Smooth muscle cell (in vitro differentiated cells): ENCODE data around the gene PPP1R26. TPM values are rescaled to one million over a fixed set of nuclear protein-coding genes. Genes with fewer than 3 reads are reported as not detected.

Experiments used
- DNase-seq: peaks from one replicate; lab custom pipeline; 2025; ENCODE audit not compliant: unreplicated experiment; lab: John Stamatoyannopoulos, UW
- H2AFZ ChIP-seq: fragments of 200-600 bp; sonication (generic); 2 replicates; pipeline ENCODE4 v1.6.0; 2016; ENCODE audit warnings: antibody characterized with exemption, low read depth, mild to moderate bottlenecking
- H3F3A ChIP-seq: fragments of 200-600 bp; sonication (generic); 2 replicates; pipeline ENCODE4 v1.6.0; 2017; ENCODE audit warnings: antibody characterized with exemption, low read depth
- H3K27ac ChIP-seq: fragments of 200-600 bp; sonication (generic); 2 replicates; pipeline ENCODE4 v1.5.1; 2016; ENCODE audit warnings: low read depth, mild to moderate bottlenecking
- H3K27me3 ChIP-seq: fragments of 200-600 bp; sonication (generic); 2 replicates; pipeline ENCODE4 v1.6.1; 2016; ENCODE audit warnings: low read depth, mild to moderate bottlenecking
- H3K36me3 ChIP-seq: fragments of 200-600 bp; sonication (generic); 2 replicates; pipeline ENCODE4 v1.5.1; 2016; ENCODE audit warnings: low read depth
- H3K4me1 ChIP-seq: fragments of 200-600 bp; sonication (generic); 2 replicates; pipeline ENCODE4 v1.5.1; 2016; ENCODE audit warnings: low read depth
- H3K4me2 ChIP-seq: fragments of 200-600 bp; sonication (generic); 2 replicates; pipeline ENCODE4 v1.6.0; 2016; ENCODE audit warnings: mild to moderate bottlenecking
- H3K4me3 ChIP-seq: fragments of 200-600 bp; sonication (generic); 2 replicates; pipeline ENCODE4 v1.5.1; 2016; ENCODE audit warnings: mild to moderate bottlenecking
- H3K79me2 ChIP-seq: fragments of 200-600 bp; sonication (generic); 2 replicates; pipeline ENCODE4 v1.6.0; 2016; ENCODE audit warnings: low read depth, mild to moderate bottlenecking
- H3K9ac ChIP-seq: fragments of 200-600 bp; sonication (generic); 2 replicates; pipeline ENCODE4 v1.6.0; 2016; ENCODE audit warnings: low read depth
- H3K9me3 ChIP-seq: fragments of 200-600 bp; sonication (generic); replicated peaks from 2 replicates; pipeline ENCODE4 v1.5.1; 2016; ENCODE audit warnings: low read depth
- H4K20me1 ChIP-seq: fragments of 200-600 bp; sonication (generic); 2 replicates; pipeline ENCODE4 v1.6.0; 2016; ENCODE audit warnings: low read depth
- WGBS: methylation state at CpG from one replicate; pipeline ENCODE4 v1.1.7; 2016; ENCODE audit warnings: low lambda C conversion rate; 5-methylcytosine and 5-hydroxymethylcytosine counted together
- polyA plus RNA-seq: library from polyadenylated mRNA; unstranded; fragments of >200 nt; fragmentation: Nextera tagmentation; extraction: Ambion mirVana; gene quantifications from 2 replicates; pipeline ENCODE4 v1.2.1, GENCODE V29; 2016
- total RNA-seq: library from RNA; depleted of rRNA; stranded (reverse); fragments of >200 nt; gene quantifications from 2 replicates; pipeline ENCODE4 v1.2.3, GENCODE V29; 2014
- TF ChIP-seq, protein P1 (sequence below): fragments of 200-600 bp; sonication (generic); IDR thresholded peaks from 2 replicates; pipeline ENCODE4 v1.5.1; 2017; ENCODE audit warnings: borderline replicate concordance, mild to moderate bottlenecking, antibody characterized with exemption; ENCODE audit not compliant: insufficient read depth, poor library complexity, severe bottlenecking

PPP1R26 gene
- total and polyA plus RNA-seq, 2 experiments from 2014 or later, result 7.7 to 8.1 TPM

DNA sequence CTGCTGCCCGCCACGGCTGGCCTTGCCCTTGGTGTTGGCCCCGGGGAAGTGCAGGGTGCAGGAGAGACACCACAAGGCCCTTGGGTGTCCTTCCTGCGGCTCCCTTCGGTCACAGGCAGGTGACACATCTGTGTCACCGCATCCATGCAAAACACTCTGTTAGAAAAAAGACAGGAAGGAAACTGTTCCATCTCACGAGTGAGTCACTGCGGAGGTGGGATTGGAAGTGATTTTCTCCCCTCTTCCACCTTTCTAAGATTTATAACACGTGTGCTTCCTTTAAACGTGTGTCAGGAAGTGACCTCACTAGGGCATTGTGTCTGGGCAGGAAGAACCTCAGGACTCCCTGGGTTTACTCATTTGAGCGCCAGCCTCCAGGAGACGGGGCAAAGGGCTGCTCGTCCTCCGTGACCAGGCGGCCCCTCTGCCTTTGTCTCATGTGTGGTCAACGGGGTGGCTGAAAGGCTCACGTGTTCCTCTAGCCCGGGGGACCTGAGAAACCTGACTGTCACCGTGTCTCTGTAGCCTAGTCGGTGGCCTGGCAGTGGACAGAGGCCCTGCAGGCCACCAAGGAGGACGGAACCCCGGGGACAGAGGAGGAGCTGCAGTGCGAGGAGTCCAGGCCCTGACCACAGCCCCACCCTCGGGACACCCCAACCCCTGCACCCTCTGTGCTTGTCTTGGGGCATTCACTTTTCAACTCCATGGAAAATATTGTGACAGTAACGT lies 36.7 kb downstream of the PPP1R26 start:
- Histone ChIP-seq H4K20me1 (no peaks in the 10 kb centered on the region), H2AFZ (no peak overlapping the region), H3K36me3 (no peaks in the 10 kb centered on the region), H3K27ac (no peak overlapping the region), H3K4me2 (no peak overlapping the region), H3K9ac (no peak overlapping the region), H3F3A (no peaks in the 10 kb centered on the region), H3K79me2 (no peaks in the 10 kb centered on the region), H3K9me3 (no peaks in the 10 kb centered on the region), H3K4me3 (no peak overlapping the region), H3K4me1 (no peaks in the 10 kb centered on the region), H3K27me3 (no peaks in the 10 kb centered on the region)
- TF ChIP-seq, protein P1, sequence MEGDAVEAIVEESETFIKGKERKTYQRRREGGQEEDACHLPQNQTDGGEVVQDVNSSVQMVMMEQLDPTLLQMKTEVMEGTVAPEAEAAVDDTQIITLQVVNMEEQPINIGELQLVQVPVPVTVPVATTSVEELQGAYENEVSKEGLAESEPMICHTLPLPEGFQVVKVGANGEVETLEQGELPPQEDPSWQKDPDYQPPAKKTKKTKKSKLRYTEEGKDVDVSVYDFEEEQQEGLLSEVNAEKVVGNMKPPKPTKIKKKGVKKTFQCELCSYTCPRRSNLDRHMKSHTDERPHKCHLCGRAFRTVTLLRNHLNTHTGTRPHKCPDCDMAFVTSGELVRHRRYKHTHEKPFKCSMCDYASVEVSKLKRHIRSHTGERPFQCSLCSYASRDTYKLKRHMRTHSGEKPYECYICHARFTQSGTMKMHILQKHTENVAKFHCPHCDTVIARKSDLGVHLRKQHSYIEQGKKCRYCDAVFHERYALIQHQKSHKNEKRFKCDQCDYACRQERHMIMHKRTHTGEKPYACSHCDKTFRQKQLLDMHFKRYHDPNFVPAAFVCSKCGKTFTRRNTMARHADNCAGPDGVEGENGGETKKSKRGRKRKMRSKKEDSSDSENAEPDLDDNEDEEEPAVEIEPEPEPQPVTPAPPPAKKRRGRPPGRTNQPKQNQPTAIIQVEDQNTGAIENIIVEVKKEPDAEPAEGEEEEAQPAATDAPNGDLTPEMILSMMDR, result no peak
- no peak for DNase-seq
- WGBS, result 90% methylated on average over 25 of the region's 25 CpGs

GRCh38 chr9:135517407-135517822 lies 37.8 kb downstream of the PPP1R26 start:
- H3K79me2 ChIP-seq, result no peaks in the 10 kb centered on the region
- DNase-seq, result no peak
- H3F3A ChIP-seq, result no peaks in the 10 kb centered on the region
- TF ChIP-seq, protein P1, result no peak
- H3K9ac ChIP-seq, result no peak overlapping the region
- H2AFZ ChIP-seq, result no peak overlapping the region
- H3K4me2 ChIP-seq, result no peak overlapping the region
- no peaks in the 10 kb centered on the region for H4K20me1 ChIP-seq
- H3K4me3 ChIP-seq, result no peak overlapping the region
- 94% methylated on average over 24 of the region's 24 CpGs for WGBS
- no peak overlapping the region for H3K27ac ChIP-seq
- no peaks in the 10 kb centered on the region for H3K4me1 ChIP-seq
- no peaks in the 10 kb centered on the region for H3K27me3 ChIP-seq
- no peaks in the 10 kb centered on the region for H3K36me3 ChIP-seq
- H3K9me3 ChIP-seq, result no peaks in the 10 kb centered on the region

- Histone ChIP-seq H3K4me1 (no peaks in the 10 kb centered on the region), H3K27ac (no peak overlapping the region), H3K9ac (no peak overlapping the region), H3K4me2 (no peak overlapping the region), H3K79me2 (no peaks in the 10 kb centered on the region), H3F3A (no peaks in the 10 kb centered on the region), H3K36me3 (no peaks in the 10 kb centered on the region), H3K9me3 (no peaks in the 10 kb centered on the region), H3K27me3 (no peaks in the 10 kb centered on the region), H4K20me1 (no peaks in the 10 kb centered on the region), H3K4me3 (no peak overlapping the region), H2AFZ (no peak overlapping the region)
- TF ChIP-seq, protein P1, result no peak
- DNase-seq, result no peak
- 93% methylated on average over 10 of the region's 10 CpGs for WGBS
These were observed 39.8 kb downstream of the PPP1R26 start for GRCh38 chr9:135519179-135519971.
